ENCODE data around the gene CDCA8. TPM values are rescaled to one million over a fixed set of nuclear protein-coding genes. Genes with fewer than 3 reads are reported as not detected.

The CDCA8 gene
- total and polyA plus RNA-seq, 2 of the 8 experiments (the other 6 are each of a cell fraction or from before 2014, with no cell fraction given) = 43.9 to 46.2 TPM

DNA sequence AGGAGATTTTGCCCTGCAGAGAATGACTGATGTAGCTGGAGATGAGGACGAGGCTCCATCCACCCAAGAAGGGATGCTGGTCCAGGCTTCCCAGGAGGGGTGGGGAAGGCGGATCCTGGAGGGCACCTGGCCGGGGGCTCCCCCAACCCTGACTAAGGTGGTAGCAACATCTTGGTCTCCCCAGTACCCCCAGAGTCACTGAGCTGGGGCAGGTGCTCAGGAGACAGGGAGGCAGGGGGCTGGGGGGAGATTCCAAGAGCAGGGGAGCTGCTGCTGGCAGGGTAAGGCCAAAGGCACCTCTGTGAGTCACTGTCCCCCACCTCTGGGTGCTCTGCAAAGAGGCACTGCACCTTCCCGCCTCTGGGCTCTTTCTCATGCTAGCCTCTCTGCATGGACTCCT lies 24.0 kb downstream of the CDCA8 start (continued):
- no peak for TF ChIP-seq ATF3 (IDR thresholded peaks at IDR 0.05; ENCODE audit: insufficient read depth, low read depth, low read length)

Measured in H1 (cell line).